Vagina (tissue), 2 donors: ENCODE measurements around the gene NINL. TPM values are rescaled to one million over a fixed set of nuclear protein-coding genes. Genes with fewer than 3 reads are reported as not detected.

Source experiments
- DNase-seq, 2 donors: peaks; one replicate each; pipeline ENCODE4 v3.0.0-alpha.2; 2017; ENCODE audit errors: extremely low spot score in 2 of 2
- H3K27ac ChIP-seq: fragments of 200-600 bp; sonication (generic); one replicate; pipeline ENCODE4 v1.5.1; 2019
- H3K27me3 ChIP-seq: fragments of 200-600 bp; sonication (generic); one replicate; pipeline ENCODE4 v1.5.1; 2019
- H3K36me3 ChIP-seq, 2 donors: fragments of 200-600 bp; sonication (generic); one replicate each; pipeline ENCODE4 v1.5.1; 2017 to 2019
- H3K4me1 ChIP-seq: fragments of 200-600 bp; sonication (generic); one replicate; pipeline ENCODE4 v1.5.1; 2019
- H3K4me3 ChIP-seq, 2 donors: fragments of 200-600 bp; sonication (generic); 1 replicate in 1 of 2; 2 replicates in 1 of 2; pipeline ENCODE4 v1.5.1; 2016 to 2019
- H3K9me3 ChIP-seq: fragments of 200-600 bp; sonication (generic); one replicate; pipeline ENCODE4 v1.5.1; 2019
- POLR2A ChIP-seq, 2 donors: fragments of 450-650 bp; IDR thresholded peaks; one replicate each; pipeline ENCODE4 v1.6.1; 2017; ENCODE audit warnings: antibody characterized with exemption in 2 of 2, mild to moderate bottlenecking in 2 of 2, moderate library complexity in 2 of 2
- POLR2AphosphoS5 ChIP-seq, 2 donors: sonication (generic); formaldehyde crosslinking; IDR thresholded peaks; one replicate each; pipeline ENCODE4 v1.9.0; 2017; ENCODE audit warnings: antibody characterized with exemption in 2 of 2, mild to moderate bottlenecking in 2 of 2, low read depth in 1 of 2; ENCODE audit not compliant: insufficient read depth in 1 of 2
- intact Hi-C: fragments of 100-400 bp; cut with DNase I; formaldehyde crosslinking; loops from one replicate; pipeline ENCODE4 v1.15.1; 2023
- total RNA-seq: library from RNA; depleted of rRNA; stranded (reverse); fragments of >200 nt; gene quantifications from one replicate; pipeline ENCODE4 v1.2.3, GENCODE V29; 2016
- TF ChIP-seq, protein P1 (sequence below), 3 experiments: fragments of 450-650 bp in 2 of 3; fragments of 200-600 bp in 1 of 3; sonication (generic) in 1 of 3; IDR thresholded peaks; one replicate each; pipeline ENCODE4 v1.5.1; 2017 to 2019; ENCODE audit warnings: antibody characterized with exemption in 3 of 3, mild to moderate bottlenecking in 2 of 3, moderate library complexity in 2 of 3

NINL gene
- total RNA-seq, 1 donor from 2014 or later, result 11.5 TPM

DNA sequence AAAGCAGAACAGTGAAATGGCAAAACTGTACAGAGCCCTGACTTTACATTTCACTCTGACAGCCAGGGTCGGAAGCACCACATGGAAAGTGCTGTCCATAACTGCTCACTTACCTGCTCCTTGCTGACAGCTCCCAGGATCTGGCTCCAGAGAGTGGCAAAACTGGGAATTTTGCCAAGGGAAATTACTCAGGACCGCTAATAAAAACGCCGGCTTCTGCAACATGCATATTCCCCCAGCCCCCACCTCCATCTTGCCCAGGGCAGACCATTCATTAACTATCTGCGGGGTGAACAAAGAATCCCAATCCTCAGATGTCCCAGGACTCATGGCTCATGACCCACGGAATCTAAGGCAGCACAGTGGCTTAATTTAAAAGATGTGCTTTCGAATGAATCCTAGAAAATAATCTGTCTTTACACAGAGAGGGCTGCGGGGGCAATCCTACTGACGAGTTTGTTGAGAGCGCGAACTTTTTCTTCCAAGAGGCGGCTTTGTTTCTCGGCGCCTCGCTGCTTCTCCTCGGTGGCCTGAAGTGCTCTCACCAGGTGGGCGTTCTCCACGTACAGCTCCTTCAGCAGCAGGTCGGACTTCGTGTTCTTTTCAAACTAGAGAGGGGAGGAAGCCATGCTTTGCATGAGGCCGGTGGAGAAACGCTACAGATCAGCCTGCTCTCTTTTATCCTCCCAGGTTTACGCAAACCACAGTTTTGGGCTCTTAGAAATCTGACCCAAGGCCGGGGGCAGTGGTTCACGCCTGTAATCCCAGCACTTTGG lies 132.1 kb downstream of the NINL start:
- Histone ChIP-seq H3K27me3 (no peaks in the 10 kb centered on the region), H3K4me3 (no peak overlapping the region), H3K27ac (no peak overlapping the region), H3K4me1 (no peaks in the 10 kb centered on the region), H3K9me3 (no peaks in the 10 kb centered on the region), H3K36me3 (peaks cover 0 to 15% of the 10 kb centered on the region in 2 donors)
- TF ChIP-seq, protein P1, sequence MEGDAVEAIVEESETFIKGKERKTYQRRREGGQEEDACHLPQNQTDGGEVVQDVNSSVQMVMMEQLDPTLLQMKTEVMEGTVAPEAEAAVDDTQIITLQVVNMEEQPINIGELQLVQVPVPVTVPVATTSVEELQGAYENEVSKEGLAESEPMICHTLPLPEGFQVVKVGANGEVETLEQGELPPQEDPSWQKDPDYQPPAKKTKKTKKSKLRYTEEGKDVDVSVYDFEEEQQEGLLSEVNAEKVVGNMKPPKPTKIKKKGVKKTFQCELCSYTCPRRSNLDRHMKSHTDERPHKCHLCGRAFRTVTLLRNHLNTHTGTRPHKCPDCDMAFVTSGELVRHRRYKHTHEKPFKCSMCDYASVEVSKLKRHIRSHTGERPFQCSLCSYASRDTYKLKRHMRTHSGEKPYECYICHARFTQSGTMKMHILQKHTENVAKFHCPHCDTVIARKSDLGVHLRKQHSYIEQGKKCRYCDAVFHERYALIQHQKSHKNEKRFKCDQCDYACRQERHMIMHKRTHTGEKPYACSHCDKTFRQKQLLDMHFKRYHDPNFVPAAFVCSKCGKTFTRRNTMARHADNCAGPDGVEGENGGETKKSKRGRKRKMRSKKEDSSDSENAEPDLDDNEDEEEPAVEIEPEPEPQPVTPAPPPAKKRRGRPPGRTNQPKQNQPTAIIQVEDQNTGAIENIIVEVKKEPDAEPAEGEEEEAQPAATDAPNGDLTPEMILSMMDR (IDR thresholded peaks at IDR 0.05), result no peak
- TF ChIP-seq POLR2A (IDR thresholded peaks at IDR 0.05) (no peak), POLR2AphosphoS5 (IDR thresholded peaks at IDR 0.05; ENCODE audit: insufficient read depth in 1 of 2, low read depth in 1 of 2) (no peak)
- DNase-seq, result peak in 1 of 2 donors; percentile 72
- intact Hi-C loops, result no loop called here

DNA sequence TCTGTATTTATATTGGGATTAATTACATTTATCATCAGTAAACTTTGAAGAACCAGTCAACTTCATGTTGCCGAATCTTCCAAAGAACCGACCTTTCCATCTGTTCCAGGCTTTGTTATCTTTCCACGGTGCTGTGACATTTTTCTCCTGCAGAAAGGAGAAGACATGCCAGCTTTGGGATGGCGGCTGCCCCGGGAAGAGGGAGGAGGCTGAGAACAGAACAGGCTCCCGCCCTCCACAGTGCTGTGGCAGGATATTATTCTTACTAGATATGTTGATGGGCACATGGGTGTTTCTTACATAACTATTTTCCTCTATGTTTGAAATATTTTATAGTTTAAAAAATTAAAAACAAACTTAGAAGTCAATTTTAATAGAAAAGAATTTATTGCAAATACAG lies 133.0 kb downstream of the NINL start:
- no peak overlapping the region for H3K4me3 ChIP-seq
- peaks cover 0 to 15% of the 10 kb centered on the region in 2 donors for H3K36me3 ChIP-seq
- no peaks in the 10 kb centered on the region for H3K4me1 ChIP-seq
- no peak overlapping the region for H3K27ac ChIP-seq
- H3K27me3 ChIP-seq, result no peaks in the 10 kb centered on the region
- H3K9me3 ChIP-seq, result no peaks in the 10 kb centered on the region
- intact Hi-C loops, result no loop called here
- DNase-seq, result peak in 1 of 2 donors; percentile 20
- TF ChIP-seq, protein P1 (IDR thresholded peaks at IDR 0.05), result no peak
- TF ChIP-seq POLR2A (IDR thresholded peaks at IDR 0.05) (no peak), POLR2AphosphoS5 (IDR thresholded peaks at IDR 0.05; ENCODE audit: insufficient read depth in 1 of 2, low read depth in 1 of 2) (no peak)

DNA sequence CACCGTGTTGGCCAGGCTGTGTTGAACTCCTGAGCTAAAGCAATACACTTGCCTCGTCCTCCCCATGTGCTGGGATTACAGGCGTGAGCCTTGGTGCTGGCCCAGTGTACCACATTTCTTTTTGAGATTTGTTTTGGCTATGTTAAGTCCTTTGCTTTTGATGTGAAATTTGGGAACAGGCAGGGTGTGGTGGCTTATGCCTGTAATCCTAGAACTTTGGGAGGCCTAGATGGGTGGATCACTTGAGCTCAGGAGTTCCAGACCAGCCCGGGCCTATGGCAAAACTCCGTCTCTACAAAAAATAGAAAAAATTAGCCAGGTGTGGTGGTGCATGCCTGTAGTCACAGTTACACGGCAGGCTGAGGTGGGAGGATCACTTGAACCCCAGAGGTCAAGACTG lies 137.7 kb downstream of the NINL start:
- intact Hi-C loops, result no loop called here
- Histone ChIP-seq H3K4me1 (no peaks in the 10 kb centered on the region), H3K27me3 (no peaks in the 10 kb centered on the region), H3K4me3 (no peak overlapping the region), H3K36me3 (peaks cover 0 to 8% of the 10 kb centered on the region in 2 donors), H3K9me3 (no peaks in the 10 kb centered on the region), H3K27ac (no peak overlapping the region)
- DNase-seq, result peak in 1 of 2 donors; percentile 54
- TF ChIP-seq POLR2A (IDR thresholded peaks at IDR 0.05) (no peak), POLR2AphosphoS5 (IDR thresholded peaks at IDR 0.05; ENCODE audit: insufficient read depth in 1 of 2, low read depth in 1 of 2) (no peak)
- TF ChIP-seq, protein P1 (IDR thresholded peaks at IDR 0.05), result no peak

DNA sequence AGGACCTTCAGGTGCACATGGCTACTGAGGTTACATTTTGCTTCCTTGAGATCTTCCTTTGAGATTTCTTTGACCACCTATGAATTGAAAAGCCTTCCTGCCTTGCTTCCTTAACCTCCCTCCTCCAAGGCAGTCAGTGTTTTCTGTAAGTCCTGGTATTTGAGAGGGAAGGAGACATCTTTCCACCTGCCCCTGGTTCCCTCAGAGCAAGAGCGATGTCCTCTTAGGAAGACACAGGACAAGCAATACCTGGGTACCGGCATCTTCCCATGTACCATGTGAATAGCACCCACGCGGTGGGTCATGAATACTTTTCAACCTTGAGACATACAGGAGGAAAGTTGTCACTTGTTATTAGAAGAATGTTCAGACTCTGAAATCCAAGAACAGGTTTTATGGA lies 140.8 kb downstream of the NINL start:
- no peaks in the 10 kb centered on the region for H3K4me1 ChIP-seq
- H3K4me3 ChIP-seq, result no peak overlapping the region
- intact Hi-C loops, result no loop called here
- peak in 1 of 2 donors; percentile 54 for DNase-seq
- no peaks in the 10 kb centered on the region for H3K9me3 ChIP-seq
- H3K27me3 ChIP-seq, result no peaks in the 10 kb centered on the region
- no peak overlapping the region for H3K27ac ChIP-seq
- no peaks in the 10 kb centered on the region for H3K36me3 ChIP-seq
- TF ChIP-seq, protein P1 (IDR thresholded peaks at IDR 0.05), result no peak
- TF ChIP-seq POLR2AphosphoS5 (IDR thresholded peaks at IDR 0.05; ENCODE audit: insufficient read depth in 1 of 2, low read depth in 1 of 2), result no peak
- TF ChIP-seq POLR2A (IDR thresholded peaks at IDR 0.05), result no peak

DNA sequence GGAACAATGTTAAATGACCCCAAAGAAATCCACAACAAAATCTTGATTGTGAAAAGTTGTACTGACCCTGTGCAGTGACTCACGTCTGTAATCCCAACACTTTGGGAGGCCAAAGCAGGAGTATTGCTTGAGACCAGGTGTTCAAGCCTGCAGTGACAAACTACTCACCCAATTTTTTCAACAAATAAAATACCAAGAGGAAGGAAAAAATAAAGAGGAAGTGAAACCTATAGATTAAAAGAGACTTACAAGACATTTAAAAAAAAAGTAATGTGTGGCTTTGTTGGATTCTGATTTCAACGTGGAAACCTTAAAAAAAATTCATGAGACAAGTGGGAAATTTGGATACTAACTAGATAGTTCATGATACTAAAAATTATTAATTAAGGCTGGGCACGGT lies 146.0 kb downstream of the NINL start:
- H3K9me3 ChIP-seq, result no peaks in the 10 kb centered on the region
- intact Hi-C loops, result no loop called here
- no peak overlapping the region for H3K4me3 ChIP-seq
- DNase-seq, result no peak
- H3K27ac ChIP-seq, result no peak overlapping the region
- TF ChIP-seq POLR2AphosphoS5 (IDR thresholded peaks at IDR 0.05; ENCODE audit: insufficient read depth in 1 of 2, low read depth in 1 of 2) (no peak), POLR2A (IDR thresholded peaks at IDR 0.05) (no peak)
- TF ChIP-seq, protein P1 (IDR thresholded peaks at IDR 0.05), result no peak
- H3K36me3 ChIP-seq, result no peaks in the 10 kb centered on the region
- H3K27me3 ChIP-seq, result no peaks in the 10 kb centered on the region
- H3K4me1 ChIP-seq, result no peaks in the 10 kb centered on the region
